Tibial artery (tissue), 4 donors: ENCODE data around the gene RAET1E.
"Not testable (repeated sequence)": the region's sequence is repeated elsewhere in the genome, so short reads cannot be mapped to it uniquely, and the experiment has no call there.

Source experiments
- DNase-seq, 2 donors: peaks; one replicate each; pipeline ENCODE4 v3.0.0-alpha.2; 2019
- H3K27ac ChIP-seq, 2 donors: fragments of 200-600 bp; sonication (generic) in 1 of 2; 1 replicate in 1 of 2; 2 replicates in 1 of 2; pipeline ENCODE4 v1.5.1; 2018 to 2019; ENCODE audit warnings: mild to moderate bottlenecking in 1 of 2
- H3K27me3 ChIP-seq, 2 donors: fragments of 200-600 bp; sonication (generic) in 1 of 2; one replicate each; pipeline versions ENCODE4 v1.5.1 to v1.6.0; 2016 to 2019
- H3K36me3 ChIP-seq, 3 donors: fragments of 200-600 bp; sonication (generic) in 2 of 3; one replicate each; pipeline ENCODE4 v1.5.1; 2016 to 2019; ENCODE audit warnings: mild to moderate bottlenecking in 2 of 3
- H3K4me1 ChIP-seq, 4 donors: fragments of 200-600 bp; sonication (generic) in 2 of 4; 1 replicate in 3 of 4; 2 replicates in 1 of 4; pipeline ENCODE4 v1.5.1; 2016 to 2019
- H3K4me3 ChIP-seq, 2 donors: fragments of 200-600 bp; sonication (generic) in 1 of 2; 1 replicate in 1 of 2; 2 replicates in 1 of 2; pipeline ENCODE4 v1.5.1; 2018 to 2019; ENCODE audit warnings: mild to moderate bottlenecking in 2 of 2
- H3K9me3 ChIP-seq, 3 donors: fragments of 200-600 bp; sonication (generic) in 1 of 3; one replicate each; pipeline ENCODE4 v1.5.1; 2016 to 2019
- intact Hi-C: fragments of 100-400 bp; cut with DNase I; formaldehyde crosslinking; loops from one replicate; pipeline ENCODE4 v1.15.0; 2023; ENCODE audit warnings: low total_unique reads
- TF ChIP-seq, protein P1 (sequence below), 2 experiments: fragments of 200-600 bp in 1 of 2; fragments of 450-650 bp in 1 of 2; IDR thresholded peaks; one replicate each; pipeline ENCODE4 v1.5.1; 2017 to 2019; ENCODE audit warnings: antibody characterized with exemption in 2 of 2, mild to moderate bottlenecking in 1 of 2, moderate library complexity in 1 of 2

Gene RAET1E

DNA sequence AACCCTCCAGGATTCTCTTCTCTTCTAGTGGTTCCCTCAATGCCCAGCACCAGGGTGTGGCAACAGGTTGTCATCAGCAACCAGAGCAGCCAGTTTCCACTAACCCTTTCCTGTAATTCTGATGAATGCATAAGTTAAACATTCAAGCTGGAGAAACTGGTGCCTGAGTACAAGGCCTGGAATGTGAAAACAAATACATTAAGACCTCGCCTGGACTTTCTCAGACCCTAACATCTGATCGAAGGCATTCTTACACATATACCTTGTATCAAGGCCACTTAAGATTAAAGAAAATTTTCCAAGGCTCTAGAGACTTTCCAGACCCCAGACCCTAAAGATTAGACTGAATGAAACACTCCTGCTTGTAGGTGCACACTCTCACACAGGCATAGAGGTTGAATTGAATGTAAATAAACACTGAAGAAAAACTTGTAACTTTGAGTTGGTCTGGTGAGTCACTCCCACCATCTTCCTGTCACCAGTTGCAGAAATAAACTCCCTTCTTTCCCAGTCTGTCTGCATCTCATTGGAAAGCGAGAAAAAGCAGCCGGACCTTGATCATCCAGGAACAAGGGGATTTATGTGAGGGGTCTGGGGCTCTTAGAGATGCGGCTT, 42.8 kb downstream of the RAET1E start:
- Histone ChIP-seq H3K27ac (no peak overlapping the region), H3K9me3 (no peaks in the 10 kb centered on the region), H3K36me3 (peaks cover 0 to 7% (median 0%) of the 10 kb centered on the region in 3 donors), H3K27me3 (no peaks in the 10 kb centered on the region), H3K4me1 (peaks cover 0 to 18% (median 6%) of the 10 kb centered on the region in 4 donors), H3K4me3 (no peak overlapping the region)
- intact Hi-C loops: no loop called here
- TF ChIP-seq, protein P1, sequence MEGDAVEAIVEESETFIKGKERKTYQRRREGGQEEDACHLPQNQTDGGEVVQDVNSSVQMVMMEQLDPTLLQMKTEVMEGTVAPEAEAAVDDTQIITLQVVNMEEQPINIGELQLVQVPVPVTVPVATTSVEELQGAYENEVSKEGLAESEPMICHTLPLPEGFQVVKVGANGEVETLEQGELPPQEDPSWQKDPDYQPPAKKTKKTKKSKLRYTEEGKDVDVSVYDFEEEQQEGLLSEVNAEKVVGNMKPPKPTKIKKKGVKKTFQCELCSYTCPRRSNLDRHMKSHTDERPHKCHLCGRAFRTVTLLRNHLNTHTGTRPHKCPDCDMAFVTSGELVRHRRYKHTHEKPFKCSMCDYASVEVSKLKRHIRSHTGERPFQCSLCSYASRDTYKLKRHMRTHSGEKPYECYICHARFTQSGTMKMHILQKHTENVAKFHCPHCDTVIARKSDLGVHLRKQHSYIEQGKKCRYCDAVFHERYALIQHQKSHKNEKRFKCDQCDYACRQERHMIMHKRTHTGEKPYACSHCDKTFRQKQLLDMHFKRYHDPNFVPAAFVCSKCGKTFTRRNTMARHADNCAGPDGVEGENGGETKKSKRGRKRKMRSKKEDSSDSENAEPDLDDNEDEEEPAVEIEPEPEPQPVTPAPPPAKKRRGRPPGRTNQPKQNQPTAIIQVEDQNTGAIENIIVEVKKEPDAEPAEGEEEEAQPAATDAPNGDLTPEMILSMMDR (IDR thresholded peaks at IDR 0.05): no peak
- DNase-seq: no peak

DNA sequence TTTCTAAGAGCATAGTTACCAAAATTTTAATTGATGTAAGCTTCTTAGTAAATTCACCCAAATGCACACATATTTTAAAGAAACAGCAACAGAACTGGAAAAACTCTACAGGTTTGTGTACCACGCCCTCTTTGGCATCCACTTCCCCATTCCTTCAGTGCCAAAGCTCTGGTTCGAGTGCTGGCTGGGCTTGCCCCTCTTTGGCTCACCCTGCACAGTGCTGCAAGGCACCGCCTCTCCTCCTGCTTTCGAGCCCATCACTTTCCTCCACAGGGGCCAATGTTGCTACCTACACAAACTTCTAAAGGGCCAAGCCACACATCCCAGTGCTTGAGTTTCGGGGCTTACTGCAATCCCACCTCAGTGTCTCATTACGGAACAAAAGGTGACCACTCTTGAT, 43.4 kb downstream of the RAET1E start:
- TF ChIP-seq, protein P1 (IDR thresholded peaks at IDR 0.05): no peak
- H3K9me3 ChIP-seq: no peaks in the 10 kb centered on the region
- intact Hi-C loops: no loop called here
- H3K4me3 ChIP-seq: no peak overlapping the region
- peaks cover 0 to 12% (median 6%) of the 10 kb centered on the region in 4 donors for H3K4me1 ChIP-seq
- H3K27ac ChIP-seq: no peak overlapping the region
- no peak for DNase-seq
- peaks cover 0 to 7% (median 0%) of the 10 kb centered on the region in 3 donors for H3K36me3 ChIP-seq
- no peaks in the 10 kb centered on the region for H3K27me3 ChIP-seq

DNA sequence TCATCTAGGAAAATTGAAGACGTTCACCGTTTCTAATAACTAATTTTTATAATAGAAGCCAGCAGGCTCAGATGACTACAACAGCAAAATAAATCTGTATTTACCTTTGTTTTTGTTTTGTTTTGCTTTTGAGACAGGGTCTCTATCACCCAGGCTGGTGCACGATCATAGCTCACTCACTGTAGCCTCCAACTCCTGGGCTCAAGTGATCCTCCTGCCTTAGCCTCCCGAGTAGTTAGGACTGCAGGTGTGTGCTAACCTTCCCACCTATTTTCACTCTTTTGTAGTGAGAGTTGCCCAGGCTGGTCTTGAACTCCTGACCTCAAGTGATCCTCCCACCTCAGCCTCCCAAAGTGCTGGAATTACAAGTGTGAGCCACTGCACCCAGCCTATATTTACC, 43.9 kb downstream of the RAET1E start:
- DNase-seq, H3K27me3 ChIP-seq, H3K9me3 ChIP-seq, H3K4me3 ChIP-seq, H3K36me3 ChIP-seq, intact Hi-C loops, H3K27ac ChIP-seq: not testable (repeated sequence)
- H3K4me1 ChIP-seq: peaks cover 0 to 11% (median 4%) of the 10 kb centered on the region in 4 donors

DNA sequence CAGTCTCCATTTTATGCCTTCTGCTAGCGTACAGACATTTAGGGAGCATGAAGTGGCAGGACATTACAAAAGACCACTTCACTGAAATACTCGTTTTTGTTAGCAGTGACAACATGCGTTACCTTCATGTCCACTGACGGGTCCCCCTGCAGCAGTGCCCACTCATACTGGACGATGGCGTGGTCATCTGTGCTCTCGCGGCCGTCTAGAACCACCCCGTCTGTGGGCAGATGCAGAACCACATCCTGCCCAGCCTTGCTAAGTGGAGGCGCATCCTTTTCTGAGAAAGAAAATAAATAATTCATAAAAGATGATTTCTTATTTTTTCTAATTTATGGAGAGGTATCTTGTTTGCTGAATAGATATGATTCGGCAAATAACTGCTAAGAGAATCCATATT, 45.0 kb downstream of the RAET1E start:
- Histone ChIP-seq H3K4me3 (no peak overlapping the region), H3K4me1 (peaks cover 0 to 11% (median 4%) of the 10 kb centered on the region in 4 donors), H3K27ac (no peak overlapping the region), H3K27me3 (no peaks in the 10 kb centered on the region), H3K36me3 (peaks cover 0 to 7% (median 0%) of the 10 kb centered on the region in 3 donors), H3K9me3 (no peaks in the 10 kb centered on the region)
- intact Hi-C loops: no loop called here
- TF ChIP-seq, protein P1 (IDR thresholded peaks at IDR 0.05): no peak
- no peak for DNase-seq

DNA sequence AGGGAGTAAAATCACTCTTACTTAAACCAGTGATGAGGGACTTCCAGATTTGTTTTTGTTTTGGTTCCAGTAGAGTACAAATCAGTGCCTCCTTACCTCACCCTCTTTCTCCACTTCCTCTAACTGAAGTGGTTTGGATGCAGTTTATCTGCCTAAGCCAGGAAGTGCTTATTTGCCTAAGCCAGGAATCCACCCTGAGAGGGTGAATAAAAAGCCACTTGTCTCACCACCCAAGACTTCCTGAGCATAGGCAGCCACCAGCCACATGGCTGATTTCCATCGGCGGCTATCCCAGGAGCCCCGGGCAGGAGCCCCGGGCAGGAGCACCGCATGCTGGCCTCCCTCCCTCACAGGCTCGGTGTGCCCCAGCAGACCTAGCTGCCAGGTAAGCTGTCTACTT, 45.7 kb downstream of the RAET1E start:
- Histone ChIP-seq H3K27me3 (no peaks in the 10 kb centered on the region), H3K27ac (no peak overlapping the region), H3K4me1 (peaks cover 0 to 15% (median 8%) of the 10 kb centered on the region in 4 donors), H3K9me3 (no peaks in the 10 kb centered on the region), H3K36me3 (peaks cover 0 to 7% (median 0%) of the 10 kb centered on the region in 3 donors), H3K4me3 (no peak overlapping the region)
- no peak for DNase-seq
- intact Hi-C loops: no loop called here
- TF ChIP-seq, protein P1 (IDR thresholded peaks at IDR 0.05): no peak

DNA sequence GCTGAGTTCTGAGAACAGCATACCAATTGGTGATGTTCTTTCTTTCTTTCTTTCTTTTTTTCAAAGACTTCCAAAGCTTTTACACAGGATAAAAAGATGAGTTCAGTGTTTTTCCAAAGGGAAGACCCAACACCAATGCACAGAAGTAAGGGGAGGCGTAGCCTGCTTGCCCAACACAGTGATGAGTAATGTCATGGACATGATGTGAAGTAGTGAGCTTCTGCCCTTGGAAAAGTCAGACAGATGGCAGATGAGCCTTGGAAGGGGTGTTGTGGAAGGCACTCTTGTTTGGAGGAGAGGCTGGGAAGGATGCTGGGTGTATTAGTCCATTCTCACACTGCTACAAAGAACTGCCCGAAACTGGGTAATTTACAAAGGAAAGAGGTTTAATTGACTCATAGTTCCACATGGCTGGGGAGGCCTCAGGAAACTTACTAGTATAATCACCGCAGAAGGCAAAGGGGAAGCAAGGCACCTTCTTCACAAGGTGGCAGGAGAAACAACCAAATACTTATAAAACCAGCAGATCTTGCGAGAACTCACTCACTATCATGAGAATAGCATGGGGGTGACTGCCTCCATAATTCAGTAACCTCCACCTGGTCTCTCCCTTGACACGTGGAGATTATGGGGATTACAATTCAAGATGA, 46.3 kb downstream of the RAET1E start:
- intact Hi-C loops: no loop called here
- no peak for DNase-seq
- peaks cover 0 to 20% (median 14%) of the 10 kb centered on the region in 4 donors for H3K4me1 ChIP-seq
- no peaks in the 10 kb centered on the region for H3K27me3 ChIP-seq
- H3K9me3 ChIP-seq: no peaks in the 10 kb centered on the region
- no peak overlapping the region for H3K4me3 ChIP-seq
- H3K27ac ChIP-seq: no peak overlapping the region
- TF ChIP-seq, protein P1 (IDR thresholded peaks at IDR 0.05): no peak
- H3K36me3 ChIP-seq: peaks cover 0 to 7% (median 0%) of the 10 kb centered on the region in 3 donors

DNA sequence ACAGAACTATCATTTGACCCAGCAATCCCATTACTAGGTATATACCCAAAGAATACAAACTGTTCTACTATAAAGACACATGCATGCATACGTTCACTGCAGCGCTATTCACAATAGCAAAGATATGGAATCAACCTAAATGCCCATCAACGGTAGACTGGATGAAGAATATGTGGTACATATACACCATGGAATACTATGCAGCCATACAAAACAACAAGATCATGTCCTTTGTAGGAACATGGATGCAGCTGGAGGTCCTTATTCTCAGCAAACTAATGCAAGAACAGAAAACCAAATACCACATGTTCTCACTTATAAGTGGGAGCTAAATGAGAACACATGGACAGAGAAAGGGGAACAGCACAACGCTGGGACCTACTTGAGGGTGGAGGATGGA, 49.6 kb downstream of the RAET1E start:
- H3K27ac ChIP-seq, intact Hi-C loops, H3K27me3 ChIP-seq, H3K36me3 ChIP-seq, DNase-seq, H3K4me3 ChIP-seq, H3K9me3 ChIP-seq: not testable (repeated sequence)
- H3K4me1 ChIP-seq: peaks cover 0 to 17% (median 16%) of the 10 kb centered on the region in 4 donors
